Lower lobe of right lung (tissue), 2 donors: ENCODE measurements around the gene ITGA2. TPM values are rescaled to one million over a fixed set of nuclear protein-coding genes. Genes with fewer than 3 reads are reported as not detected.

ENCODE experiments used
- ATAC-seq, 2 donors: fragments of 200-7000 bp; cut with Tn5 transposase; one replicate each; pipeline ENCODE4 v1.9.1; 2020 to 2022; ENCODE audit warnings: mild to moderate bottlenecking in 2 of 2, moderate library complexity in 2 of 2
- DNase-seq: peaks from one replicate; pipeline ENCODE4 v3.0.0-alpha.2; 2020
- H3K27ac ChIP-seq: fragments of 200-600 bp; one replicate; pipeline ENCODE4 v1.8.0; 2022
- H3K27me3 ChIP-seq: fragments of 200-600 bp; one replicate; pipeline ENCODE4 v1.8.0; 2022; ENCODE audit warnings: low read depth
- H3K36me3 ChIP-seq: fragments of 200-600 bp; one replicate; pipeline ENCODE4 v1.8.0; 2022; ENCODE audit warnings: mild to moderate bottlenecking
- H3K4me1 ChIP-seq: fragments of 200-600 bp; one replicate; pipeline ENCODE4 v1.8.0; 2022
- H3K4me3 ChIP-seq: fragments of 200-600 bp; one replicate; pipeline ENCODE4 v1.8.0; 2022; ENCODE audit warnings: mild to moderate bottlenecking
- H3K9me3 ChIP-seq: fragments of 200-600 bp; one replicate; pipeline ENCODE4 v1.8.0; 2022
- CTCF ChIP-seq: fragments of 200-600 bp; IDR thresholded peaks from one replicate; pipeline ENCODE4 v1.8.0; 2022; ENCODE audit warnings: antibody characterized with exemption, mild to moderate bottlenecking
- intact Hi-C: fragments of 100-400 bp; cut with DNase I; formaldehyde crosslinking; loops from one replicate; pipeline ENCODE4 v1.11.0; 2022
- total RNA-seq: library from RNA; stranded (reverse); fragmentation: NEBNext Ultra II Directional; extraction: Animal tissue kit (Norgen Biotek cat#: 25700); gene quantifications from one replicate; pipeline ENCODE4 v1.2.1, GENCODE V29; 2021
- donor health status: DM: no; HTN: yes; CAD: no; lungs with severe emphysema.

ITGA2 gene
- total RNA-seq, 1 donor from 2014 or later: 7.4 TPM

- no peaks in the 10 kb centered on the region for H3K9me3 ChIP-seq
- no peaks in the 10 kb centered on the region for H3K36me3 ChIP-seq
- DNase-seq (no peak), ATAC-seq (no peak)
- no peak for TF ChIP-seq CTCF
- H3K4me1 ChIP-seq: no peaks in the 10 kb centered on the region
- H3K27me3 ChIP-seq: no peaks in the 10 kb centered on the region
- no peak overlapping the region for H3K4me3 ChIP-seq
- intact Hi-C loops: no loop called here
- no peak overlapping the region for H3K27ac ChIP-seq
Measured at GRCh38 chr5:52995914-52996313, 6.8 kb downstream of the ITGA2 start.

- no peak for DNase-seq
- Histone ChIP-seq H3K27me3 (no peaks in the 10 kb centered on the region), H3K9me3 (no peaks in the 10 kb centered on the region), H3K4me3 (no peak overlapping the region), H3K36me3 (no peaks in the 10 kb centered on the region), H3K4me1 (no peaks in the 10 kb centered on the region), H3K27ac (no peak overlapping the region)
- intact Hi-C loops: no loop called here
- no peak for TF ChIP-seq CTCF
- ATAC-seq: no peak
Measured at GRCh38 chr5:52996979-52997378, 7.8 kb downstream of the ITGA2 start.

- DNase-seq: no peak
- intact Hi-C loops: no loop called here
- Histone ChIP-seq H3K27ac (no peak overlapping the region), H3K9me3 (no peaks in the 10 kb centered on the region), H3K27me3 (no peaks in the 10 kb centered on the region), H3K4me1 (no peaks in the 10 kb centered on the region), H3K36me3 (no peaks in the 10 kb centered on the region), H3K4me3 (no peak overlapping the region)
- ATAC-seq: no peak
- no peak for TF ChIP-seq CTCF
Measured at GRCh38 chr5:52997424-52997823, 8.3 kb downstream of the ITGA2 start.

GRCh38 chr5:52998552-52999313, 9.6 kb downstream of the ITGA2 start:
- no peak for TF ChIP-seq CTCF
- no peak for DNase-seq
- Histone ChIP-seq H3K4me1 (no peaks in the 10 kb centered on the region), H3K9me3 (no peaks in the 10 kb centered on the region), H3K4me3 (no peak overlapping the region), H3K36me3 (no peaks in the 10 kb centered on the region), H3K27ac (no peak overlapping the region), H3K27me3 (no peaks in the 10 kb centered on the region)
- intact Hi-C loops: no loop called here
- no peak for ATAC-seq

- DNase-seq: no peak
- no peak overlapping the region for H3K27ac ChIP-seq
- H3K4me3 ChIP-seq: no peak overlapping the region
- no peaks in the 10 kb centered on the region for H3K9me3 ChIP-seq
- no peaks in the 10 kb centered on the region for H3K36me3 ChIP-seq
- ATAC-seq: no peak
- no peak for TF ChIP-seq CTCF
- intact Hi-C loops: no loop called here
- H3K4me1 ChIP-seq: peaks cover 2% of the 10 kb centered on the region
- no peaks in the 10 kb centered on the region for H3K27me3 ChIP-seq
Measured at GRCh38 chr5:52999344-52999949, 10.3 kb downstream of the ITGA2 start.
